Peyer's patch (tissue), 4 donors: ENCODE measurements around the gene RORC.

ENCODE experiments used
- POLR2A ChIP-seq, 2 donors: fragments of 450-650 bp; IDR thresholded peaks; one replicate each; pipeline ENCODE4 v1.5.1; 2017; ENCODE audit warnings: antibody characterized with exemption in 2 of 2, mild to moderate bottlenecking in 2 of 2, moderate library complexity in 2 of 2
- TF ChIP-seq, protein P1 (sequence below), 6 experiments: fragments of 450-650 bp in 4 of 6; fragments of 200-600 bp in 2 of 6; sonication (generic) in 1 of 6; IDR thresholded peaks; one replicate each; pipeline ENCODE4 v1.5.1; 2017 to 2019; ENCODE audit warnings: antibody characterized with exemption in 6 of 6, mild to moderate bottlenecking in 3 of 6, moderate library complexity in 1 of 6

DNA sequence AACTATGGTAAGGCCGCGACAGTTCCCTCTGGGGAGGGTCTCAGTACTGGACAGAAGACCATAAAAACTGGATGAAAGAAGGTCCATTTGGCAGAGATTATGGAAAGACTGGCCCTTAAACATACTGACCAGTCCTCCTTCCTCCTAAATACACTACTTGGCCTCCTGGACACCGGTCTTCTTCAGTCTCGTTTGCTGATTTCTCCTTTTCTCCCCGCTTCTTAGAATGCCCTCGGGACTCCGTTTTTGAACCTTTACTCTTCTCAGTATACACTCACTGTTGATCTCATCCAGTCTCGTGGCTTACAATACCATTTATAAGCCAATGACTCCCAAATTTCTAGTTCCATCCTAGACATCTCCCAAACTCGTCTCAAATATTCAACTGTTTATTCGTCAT, 67.6 kb downstream of the RORC start:
- TF ChIP-seq, protein P1, sequence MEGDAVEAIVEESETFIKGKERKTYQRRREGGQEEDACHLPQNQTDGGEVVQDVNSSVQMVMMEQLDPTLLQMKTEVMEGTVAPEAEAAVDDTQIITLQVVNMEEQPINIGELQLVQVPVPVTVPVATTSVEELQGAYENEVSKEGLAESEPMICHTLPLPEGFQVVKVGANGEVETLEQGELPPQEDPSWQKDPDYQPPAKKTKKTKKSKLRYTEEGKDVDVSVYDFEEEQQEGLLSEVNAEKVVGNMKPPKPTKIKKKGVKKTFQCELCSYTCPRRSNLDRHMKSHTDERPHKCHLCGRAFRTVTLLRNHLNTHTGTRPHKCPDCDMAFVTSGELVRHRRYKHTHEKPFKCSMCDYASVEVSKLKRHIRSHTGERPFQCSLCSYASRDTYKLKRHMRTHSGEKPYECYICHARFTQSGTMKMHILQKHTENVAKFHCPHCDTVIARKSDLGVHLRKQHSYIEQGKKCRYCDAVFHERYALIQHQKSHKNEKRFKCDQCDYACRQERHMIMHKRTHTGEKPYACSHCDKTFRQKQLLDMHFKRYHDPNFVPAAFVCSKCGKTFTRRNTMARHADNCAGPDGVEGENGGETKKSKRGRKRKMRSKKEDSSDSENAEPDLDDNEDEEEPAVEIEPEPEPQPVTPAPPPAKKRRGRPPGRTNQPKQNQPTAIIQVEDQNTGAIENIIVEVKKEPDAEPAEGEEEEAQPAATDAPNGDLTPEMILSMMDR (IDR thresholded peaks at IDR 0.05) = no peak
- no peak for TF ChIP-seq POLR2A (IDR thresholded peaks at IDR 0.05)
